Right cardiac atrium (tissue), 5 donors: ENCODE results near the gene TALDO1. TPM values are rescaled to one million over a fixed set of nuclear protein-coding genes. Genes with fewer than 3 reads are reported as not detected.
A peak's percentile ranks its signal among the peaks of the same experiment; 100 is the strongest.

Experiments
- ATAC-seq, 2 donors: fragments of 200-7000 bp; cut with Tn5 transposase; one replicate each; pipeline versions ENCODE4 v1.8.0 to v1.9.1; 2020; ENCODE audit warnings: moderate library complexity in 2 of 2, mild to moderate bottlenecking in 1 of 2
- DNase-seq, 3 donors: peaks; one replicate each; pipeline ENCODE4 v3.0.0-alpha.2; 2020
- H3K27ac ChIP-seq: one replicate; pipeline ENCODE4 v1.5.1; 2013; ENCODE audit warnings: mild to moderate bottlenecking, low read length, control low read depth, moderate library complexity
- H3K27me3 ChIP-seq: one replicate; pipeline ENCODE4 v1.6.1; 2013; ENCODE audit not compliant: control insufficient read depth, insufficient read depth
- H3K4me1 ChIP-seq: one replicate; pipeline ENCODE4 v1.6.1; 2013; ENCODE audit warnings: low read length; ENCODE audit not compliant: control insufficient read depth, insufficient read depth
- H3K4me3 ChIP-seq: one replicate; pipeline ENCODE4 v1.5.1; 2013; ENCODE audit warnings: low read length, control low read depth
- H3K9me3 ChIP-seq: one replicate; pipeline ENCODE4 v1.6.1; 2013; ENCODE audit warnings: low read length; ENCODE audit not compliant: control insufficient read depth
- WGBS: extraction: QIAGEN DNeasy Blood & Tissue Kit; methylation state at CpG from one replicate; pipeline ENCODE4 v1.1.7; 2013; 5-methylcytosine and 5-hydroxymethylcytosine counted together
- intact Hi-C, 4 donors: fragments of 100-400 bp; cut with DNase I; formaldehyde crosslinking; loops; one replicate each; pipeline versions ENCODE4 v1.11.0 to v1.14.0; 2022 to 2023
- polyA plus RNA-seq: library from polyadenylated mRNA; stranded (reverse); fragments of 200-250 nt; gene quantifications from one replicate; pipeline ENCODE4 v1.2.3, GENCODE V29; 2013
- total RNA-seq, 4 donors: library from RNA; stranded (reverse); fragmentation: NEBNext Ultra II Directional; extraction: Animal tissue kit (Norgen Biotek cat#: 25700); gene quantifications; one replicate each; pipeline ENCODE4 v1.2.1, GENCODE V29; 2021
- donor health status: healthy with polysubstance abuse.
- donor health status: DM: no; HTN: yes; CAD: no.
- donor health status: DM: no; HTN: no; CAD: no.
- donor health status: DM: no; HTN: yes; CAD: no; lungs with severe emphysema.
- donor health status: DM: yes; HTN: yes; CAD: no.

TALDO1 gene
- total and polyA plus RNA-seq, 5 donors: 82.3 to 99.9 (median 94.7) TPM

GRCh38 chr11:798093-798713 lies 50.9 kb downstream of the TALDO1 start, which contains the start of gene SLC25A22:
SLC25A22 (minus strand) TSS chr11:798281; CDS start chr11:795006, 3,275 bp downstream.
- Histone ChIP-seq H3K9me3 (no peaks in the 10 kb centered on the region), H3K27me3 (no peaks in the 10 kb centered on the region), H3K4me3 (peak within 1 kb of the TSS; percentile 66), H3K27ac (peak within 1 kb of the TSS; percentile 26), H3K4me1 (peaks cover 6% of the 10 kb centered on the region)
- peak; percentile 59 to 61 for ATAC-seq
- DNase-seq: peak; percentile 80 to 93 (median 93)
- 4% methylated on average over 69 of the region's 69 CpGs for WGBS
- intact Hi-C loops: no loop called here

DNA sequence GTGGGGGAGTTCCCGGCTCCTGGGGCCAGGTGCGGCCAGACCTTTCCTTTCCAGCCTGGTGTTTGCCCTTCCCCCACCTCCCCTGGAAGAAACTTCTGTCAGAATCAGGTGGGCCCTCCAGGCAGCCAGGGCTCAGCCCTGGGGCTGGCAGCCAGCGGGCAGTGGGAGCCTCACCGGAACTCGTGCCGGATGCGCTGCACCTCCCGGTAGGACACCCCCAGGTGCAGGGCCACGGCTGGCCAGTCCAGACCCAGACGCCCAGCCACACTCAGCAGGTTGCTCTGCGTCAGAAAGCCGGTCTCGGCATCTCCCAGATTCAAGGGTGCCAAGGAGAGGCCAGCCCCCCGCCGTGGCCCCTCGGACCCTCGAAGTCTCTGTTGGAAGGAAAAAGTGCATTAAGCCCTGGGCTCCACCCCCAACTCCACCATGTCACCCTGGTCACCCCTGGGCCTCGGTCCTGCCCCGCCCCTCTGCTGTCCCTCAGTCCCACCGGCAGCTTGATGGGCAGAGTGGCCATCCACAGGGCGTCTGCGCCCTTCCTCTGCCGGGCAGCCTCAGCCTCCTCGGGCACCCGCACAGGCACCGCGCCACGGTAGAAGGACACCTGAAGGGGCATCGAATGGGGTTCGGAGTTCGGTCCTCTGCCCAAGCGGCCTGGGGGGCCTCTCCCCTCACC lies 52.5 kb downstream of the TALDO1 start:
- ATAC-seq (no peak), DNase-seq (peak in 2 of 3 donors; percentile 61 to 67)
- Histone ChIP-seq H3K4me3 (no peak overlapping the region), H3K27me3 (no peaks in the 10 kb centered on the region), H3K27ac (no peak overlapping the region), H3K4me1 (peaks cover 8% of the 10 kb centered on the region), H3K9me3 (no peaks in the 10 kb centered on the region)
- 94% methylated on average over 32 of the region's 32 CpGs for WGBS
- intact Hi-C loops: no loop called here

DNA sequence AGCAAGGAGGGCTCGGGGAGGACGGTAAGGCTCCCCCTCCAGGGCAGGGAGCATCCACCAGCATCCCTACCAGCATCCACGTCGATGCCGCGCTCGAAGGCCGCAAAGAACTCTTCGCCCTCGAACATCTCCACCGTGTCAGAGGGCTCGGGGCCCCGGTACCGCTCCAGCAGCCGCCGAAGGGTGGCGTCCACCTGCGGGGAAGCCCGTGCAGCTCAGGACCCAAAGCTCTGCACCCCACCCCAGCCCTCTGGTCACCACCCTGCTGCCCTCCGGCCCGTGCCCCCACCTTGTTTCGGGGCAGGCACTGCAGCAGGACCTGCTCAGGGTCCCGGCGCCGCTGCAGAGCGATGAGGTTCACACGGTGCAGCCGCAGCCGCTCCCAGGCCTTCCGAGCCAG lies 53.2 kb downstream of the TALDO1 start:
- Histone ChIP-seq H3K27ac (no peak overlapping the region), H3K9me3 (no peaks in the 10 kb centered on the region), H3K4me3 (no peak overlapping the region), H3K27me3 (no peaks in the 10 kb centered on the region), H3K4me1 (peaks cover 8% of the 10 kb centered on the region)
- peak in 1 of 3 donors; percentile 61 for DNase-seq
- intact Hi-C loops: no loop called here
- WGBS: 93% methylated on average over 30 of the region's 30 CpGs
- no peak for ATAC-seq

DNA sequence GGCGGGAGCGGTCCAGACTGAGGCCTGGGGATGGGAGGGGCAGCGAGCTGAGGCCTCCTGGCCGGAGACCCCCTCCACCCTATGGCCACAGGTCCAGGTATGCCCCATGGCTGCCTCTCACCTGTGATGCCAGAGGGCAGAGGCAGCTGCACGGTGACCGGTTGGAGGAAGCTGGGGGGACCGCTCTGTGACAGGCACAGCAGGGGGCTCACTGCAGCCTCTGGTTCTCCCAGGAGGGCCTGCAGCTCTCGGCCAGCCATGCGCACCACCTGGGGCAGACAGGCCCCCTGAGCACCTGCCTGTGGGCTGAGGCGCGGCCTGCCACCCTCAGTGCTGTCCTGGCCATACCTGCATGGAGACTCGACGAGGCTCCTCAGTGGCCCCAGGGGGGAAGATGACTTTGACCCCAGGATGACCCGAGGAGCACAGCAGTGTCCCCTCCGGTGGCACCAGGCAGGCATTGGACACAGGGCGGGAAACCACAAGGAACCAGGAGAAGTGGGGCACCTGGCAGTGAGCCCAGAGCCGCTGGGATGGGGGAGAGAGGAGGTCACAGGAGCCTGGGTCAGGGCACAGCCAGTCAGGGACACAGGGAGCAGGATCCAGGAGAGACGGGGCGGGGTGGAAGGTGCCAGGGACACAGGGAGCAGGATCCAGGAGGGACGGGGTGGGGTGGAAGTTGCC lies 54.0 kb downstream of the TALDO1 start:
- H3K27me3 ChIP-seq: no peaks in the 10 kb centered on the region
- ATAC-seq (no peak), DNase-seq (peak in 1 of 3 donors; percentile 73)
- WGBS: 90% methylated on average over 20 of the region's 20 CpGs
- H3K9me3 ChIP-seq: no peaks in the 10 kb centered on the region
- peaks cover 8% of the 10 kb centered on the region for H3K4me1 ChIP-seq
- intact Hi-C loops: no loop called here
- no peak overlapping the region for H3K4me3 ChIP-seq
- H3K27ac ChIP-seq: no peak overlapping the region

GRCh38 chr11:802018-802617 lies 54.9 kb downstream of the TALDO1 start:
- ATAC-seq (no peak), DNase-seq (no peak)
- no peaks in the 10 kb centered on the region for H3K9me3 ChIP-seq
- 96% methylated on average over 21 of the region's 21 CpGs for WGBS
- H3K4me1 ChIP-seq: peaks cover 3% of the 10 kb centered on the region
- H3K27ac ChIP-seq: no peak overlapping the region
- intact Hi-C loops: no loop called here
- no peaks in the 10 kb centered on the region for H3K27me3 ChIP-seq
- no peak overlapping the region for H3K4me3 ChIP-seq

- Histone ChIP-seq H3K4me1 (peaks cover 3% of the 10 kb centered on the region), H3K4me3 (no peak overlapping the region), H3K27ac (no peak overlapping the region), H3K27me3 (no peaks in the 10 kb centered on the region), H3K9me3 (no peaks in the 10 kb centered on the region)
- intact Hi-C loops: no loop called here
- ATAC-seq (no peak), DNase-seq (peak in 1 of 3 donors; percentile 71)
- 93% methylated on average over 28 of the region's 28 CpGs for WGBS
Observed at GRCh38 chr11:802693-803466, 55.6 kb downstream of the TALDO1 start.

- Histone ChIP-seq H3K27ac (no peak overlapping the region), H3K4me1 (peaks cover 3% of the 10 kb centered on the region), H3K4me3 (no peak overlapping the region), H3K27me3 (no peaks in the 10 kb centered on the region), H3K9me3 (no peaks in the 10 kb centered on the region)
- WGBS: 84% methylated on average over 8 of the region's 8 CpGs
- DNase-seq (no peak), ATAC-seq (no peak)
- intact Hi-C loops: no loop called here
Observed at GRCh38 chr11:803467-803742, 56.1 kb downstream of the TALDO1 start.

- Histone ChIP-seq H3K4me1 (peaks cover 3% of the 10 kb centered on the region), H3K4me3 (no peak overlapping the region), H3K9me3 (no peaks in the 10 kb centered on the region), H3K27ac (no peak overlapping the region), H3K27me3 (no peaks in the 10 kb centered on the region)
- WGBS: 57% methylated on average over 26 of the region's 26 CpGs
- no peak for ATAC-seq
- intact Hi-C loops: no loop called here
- DNase-seq: peak in 1 of 3 donors; percentile 72
Observed at GRCh38 chr11:803770-804598, 56.7 kb downstream of the TALDO1 start.

GRCh38 chr11:804599-804964 lies 57.3 kb downstream of the TALDO1 start:
- Histone ChIP-seq H3K27me3 (no peaks in the 10 kb centered on the region), H3K4me1 (peaks cover 3% of the 10 kb centered on the region), H3K27ac (no peak overlapping the region), H3K4me3 (peak overlapping the region; percentile 49), H3K9me3 (no peaks in the 10 kb centered on the region)
- WGBS: 7% methylated on average over 18 of the region's 18 CpGs
- intact Hi-C loops: no loop called here
- ATAC-seq (no peak), DNase-seq (no peak)
